ENCODE measurements around the gene FAM177B. TPM values are rescaled to one million over a fixed set of nuclear protein-coding genes. Genes with fewer than 3 reads are reported as not detected.

FAM177B gene
- total RNA-seq, 4 donors from 2014 or later, result 0.33 TPM; not detected in 3

DNA sequence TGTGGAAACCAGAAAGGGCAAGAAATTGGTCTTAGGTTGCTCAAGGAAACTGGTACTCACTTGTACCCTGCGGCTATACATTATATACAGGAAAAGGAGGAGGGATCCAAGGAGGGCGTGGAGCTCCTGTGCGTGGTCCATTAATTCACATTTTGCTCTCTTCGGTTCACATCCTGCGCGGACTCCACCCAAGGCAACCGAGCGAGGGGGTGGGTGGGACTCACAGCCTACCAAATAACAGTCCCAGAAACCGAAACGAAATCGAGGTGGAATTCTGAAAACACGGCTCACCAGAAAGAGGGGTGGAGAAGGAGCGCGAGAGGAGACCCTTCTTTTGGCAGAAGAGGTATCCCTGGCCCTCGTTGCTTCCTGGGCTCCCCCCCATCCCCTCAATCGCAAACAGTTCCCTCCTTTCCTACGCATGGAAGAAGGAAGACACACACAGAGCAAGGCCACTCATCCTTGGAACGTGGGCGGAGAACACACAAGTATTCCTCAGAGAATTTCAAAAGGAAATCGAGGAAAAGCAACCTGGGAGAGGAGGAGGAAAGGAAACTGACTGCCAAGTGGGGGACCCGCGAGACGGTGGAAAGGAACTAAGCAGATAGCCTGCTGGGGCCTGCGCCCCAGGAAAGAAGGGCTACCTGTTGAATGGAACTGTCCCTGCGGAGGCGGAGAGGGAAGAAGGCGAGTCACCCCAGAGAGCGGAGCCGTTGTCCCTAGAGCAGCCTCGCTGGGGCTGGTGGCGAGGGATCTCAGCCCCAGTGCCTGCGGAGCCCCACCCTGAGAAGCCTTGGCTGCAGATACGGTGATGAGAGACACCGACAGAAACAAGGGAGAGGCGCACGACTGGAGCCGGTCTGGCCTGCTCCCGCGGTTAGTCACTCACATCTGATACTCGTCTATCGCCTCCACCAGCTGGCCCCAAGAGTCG, 25.4 kb upstream of the FAM177B start:
- no peaks in the 10 kb centered on the region for H3K9me3 ChIP-seq
- H3K4me3 ChIP-seq (replicated peaks in 1 of 3), result peak overlapping the region; percentile 68 to 95 (median 76)
- TF ChIP-seq POLR2A (IDR thresholded peaks at IDR 0.05), result peak in 1 of 2 donors; percentile 12
- TF ChIP-seq, protein P1, sequence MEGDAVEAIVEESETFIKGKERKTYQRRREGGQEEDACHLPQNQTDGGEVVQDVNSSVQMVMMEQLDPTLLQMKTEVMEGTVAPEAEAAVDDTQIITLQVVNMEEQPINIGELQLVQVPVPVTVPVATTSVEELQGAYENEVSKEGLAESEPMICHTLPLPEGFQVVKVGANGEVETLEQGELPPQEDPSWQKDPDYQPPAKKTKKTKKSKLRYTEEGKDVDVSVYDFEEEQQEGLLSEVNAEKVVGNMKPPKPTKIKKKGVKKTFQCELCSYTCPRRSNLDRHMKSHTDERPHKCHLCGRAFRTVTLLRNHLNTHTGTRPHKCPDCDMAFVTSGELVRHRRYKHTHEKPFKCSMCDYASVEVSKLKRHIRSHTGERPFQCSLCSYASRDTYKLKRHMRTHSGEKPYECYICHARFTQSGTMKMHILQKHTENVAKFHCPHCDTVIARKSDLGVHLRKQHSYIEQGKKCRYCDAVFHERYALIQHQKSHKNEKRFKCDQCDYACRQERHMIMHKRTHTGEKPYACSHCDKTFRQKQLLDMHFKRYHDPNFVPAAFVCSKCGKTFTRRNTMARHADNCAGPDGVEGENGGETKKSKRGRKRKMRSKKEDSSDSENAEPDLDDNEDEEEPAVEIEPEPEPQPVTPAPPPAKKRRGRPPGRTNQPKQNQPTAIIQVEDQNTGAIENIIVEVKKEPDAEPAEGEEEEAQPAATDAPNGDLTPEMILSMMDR (IDR thresholded peaks at IDR 0.05), result no peak
- WGBS, 2 donors, result 0% methylated on average over 37 to 41 of the region's 42 CpGs
- peak; percentile 54 to 59 for DNase-seq
- peak overlapping the region; percentile 84 to 98 (median 93) for H3K27ac ChIP-seq
- no peaks in the 10 kb centered on the region for H3K27me3 ChIP-seq
- H3K36me3 ChIP-seq, result peaks cover 4 to 6% of the 10 kb centered on the region in 2 donors
- intact Hi-C loops (cut with DNase I), result loop anchor here (5.0 kb wide), 1 partner anchor 69 kb away; no protein-coding TSS in a partner anchor
- H3K4me1 ChIP-seq, result peaks cover 13 to 17% of the 10 kb centered on the region in 2 donors

DNA sequence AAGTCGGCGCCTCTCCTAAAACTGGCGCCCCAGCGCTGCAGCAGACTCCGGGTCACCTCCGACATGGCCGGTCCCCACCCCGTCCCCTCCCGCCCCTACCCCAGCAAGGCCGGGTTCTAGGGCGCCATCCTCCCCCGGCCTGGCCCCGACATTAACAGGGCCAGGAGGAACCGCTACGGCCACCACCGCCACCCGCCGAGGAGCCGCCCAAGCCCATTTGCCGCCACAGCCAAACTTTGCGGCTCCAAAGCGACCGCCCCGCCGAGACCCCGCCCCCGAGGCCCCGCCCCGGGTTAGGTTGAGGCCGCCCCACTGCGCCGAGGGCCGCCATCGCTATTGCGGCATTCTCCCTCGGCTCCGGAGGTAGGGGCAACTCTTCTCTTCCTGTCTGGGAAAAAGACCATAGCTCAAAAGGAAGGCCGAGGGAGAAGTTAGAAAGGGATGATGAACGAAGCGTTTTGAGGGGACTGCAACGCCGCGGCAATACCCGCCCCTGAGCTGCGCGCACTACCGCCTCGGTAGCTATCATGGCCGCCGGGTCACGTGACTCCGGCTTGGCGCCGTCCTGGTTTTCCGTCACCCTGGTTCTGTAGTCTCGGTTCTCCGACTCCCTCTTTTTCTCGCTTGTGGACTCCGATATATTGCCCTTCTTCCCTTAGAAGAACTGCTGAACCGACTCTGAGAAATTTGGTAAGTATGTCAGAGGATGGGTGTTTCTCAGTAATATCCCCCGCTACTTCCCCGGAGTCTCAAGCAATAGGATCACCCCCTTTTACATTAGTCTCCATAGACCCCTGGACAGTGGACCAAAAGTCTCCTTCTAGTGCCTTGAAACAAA, 24.5 kb upstream of the FAM177B start, which contains the start of the genes AIDA and BROX:
AIDA (minus strand) TSS at position 239 of the 838 bp plus-strand sequence; CDS start at position 65, 174 bp downstream.
BROX (plus strand) TSS at position 312 of the 838 bp plus-strand sequence. CDS start 3,136 bp downstream, outside the sequence.
- 0 to 1% methylated on average over 27 to 38 of the region's 62 CpGs for WGBS, 2 donors
- intact Hi-C loops (cut with DNase I), result loop anchor here (5.0 kb wide), 1 partner anchor 70 kb away; no protein-coding TSS in a partner anchor
- Histone ChIP-seq H3K27ac (peak within 1 kb of the TSS; percentile 93 to 98 (median 96)), H3K4me3 (replicated peaks in 1 of 3) (peak within 1 kb of the TSS; percentile 68 to 96 (median 76)), H3K36me3 (peaks cover 5 to 6% of the 10 kb centered on the region in 2 donors), H3K4me1 (peaks cover 13 to 17% of the 10 kb centered on the region in 2 donors), H3K9me3 (no peaks in the 10 kb centered on the region), H3K27me3 (no peaks in the 10 kb centered on the region)
- DNase-seq, result peak; percentile 94 to 95
- peak in 1 of 2 donors; percentile 74 for TF ChIP-seq POLR2A (IDR thresholded peaks at IDR 0.05)
- TF ChIP-seq, protein P1 (IDR thresholded peaks at IDR 0.05), result peak in 2 of 6 experiments; percentile 20 to 28

DNA sequence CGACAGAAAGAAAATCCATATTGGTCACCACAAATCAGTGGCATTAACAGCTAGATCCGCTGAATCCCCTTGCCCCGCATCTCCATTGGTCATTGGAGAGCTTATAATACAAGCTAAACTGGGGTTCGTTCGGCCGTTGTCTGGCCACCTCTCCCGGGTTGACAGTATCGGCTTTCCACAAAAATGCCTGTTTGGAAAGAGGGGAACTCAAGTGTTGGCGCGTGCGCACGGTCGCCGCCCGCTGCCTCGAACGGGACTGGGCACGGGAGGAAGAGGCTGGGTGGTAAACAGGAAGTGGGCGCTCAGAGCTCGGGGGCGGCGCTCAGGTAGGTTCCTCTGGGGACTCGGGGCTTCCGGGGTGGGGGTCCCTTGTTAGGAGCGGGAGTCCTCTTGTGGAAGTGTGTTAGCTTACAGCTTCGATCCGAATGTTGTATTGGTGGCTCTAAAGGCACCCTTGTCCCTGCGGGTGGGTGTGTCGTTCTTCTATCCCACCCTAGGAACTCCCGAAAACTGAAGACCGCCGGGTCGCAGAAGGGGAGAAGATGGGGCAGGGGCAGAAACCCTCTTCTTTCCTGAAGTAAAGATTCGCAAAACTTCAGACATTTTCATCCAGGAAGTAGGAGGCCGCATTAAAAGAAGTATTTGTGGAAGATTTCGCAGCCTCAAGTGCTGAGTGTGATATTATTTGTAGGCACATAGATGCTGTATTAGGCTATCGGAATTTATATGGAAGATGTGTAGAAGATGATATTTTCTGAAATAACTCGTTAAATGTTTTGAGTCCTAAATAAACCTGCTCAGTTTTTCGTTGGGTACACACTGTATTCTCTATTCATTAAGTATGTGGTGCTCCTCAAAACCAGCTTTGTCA, 23.7 kb upstream of the FAM177B start:
- no peaks in the 10 kb centered on the region for H3K9me3 ChIP-seq
- peaks cover 13 to 17% of the 10 kb centered on the region in 2 donors for H3K4me1 ChIP-seq
- peaks cover 5 to 6% of the 10 kb centered on the region in 2 donors for H3K36me3 ChIP-seq
- peak overlapping the region; percentile 68 to 96 (median 76) for H3K4me3 ChIP-seq (replicated peaks in 1 of 3)
- H3K27me3 ChIP-seq, result no peaks in the 10 kb centered on the region
- TF ChIP-seq, protein P1 (IDR thresholded peaks at IDR 0.05), result no peak
- TF ChIP-seq POLR2A (IDR thresholded peaks at IDR 0.05), result peak in 1 of 2 donors; percentile 64
- WGBS, 2 donors, result 0 to 1% methylated on average over 30 to 39 of the region's 39 CpGs
- peak; percentile 95 to 96 for DNase-seq
- peak overlapping the region; percentile 93 to 98 (median 96) for H3K27ac ChIP-seq
- intact Hi-C loops (cut with DNase I), result loop anchor here (5.0 kb wide), 1 partner anchor 71 kb away; no protein-coding TSS in a partner anchor

DNA sequence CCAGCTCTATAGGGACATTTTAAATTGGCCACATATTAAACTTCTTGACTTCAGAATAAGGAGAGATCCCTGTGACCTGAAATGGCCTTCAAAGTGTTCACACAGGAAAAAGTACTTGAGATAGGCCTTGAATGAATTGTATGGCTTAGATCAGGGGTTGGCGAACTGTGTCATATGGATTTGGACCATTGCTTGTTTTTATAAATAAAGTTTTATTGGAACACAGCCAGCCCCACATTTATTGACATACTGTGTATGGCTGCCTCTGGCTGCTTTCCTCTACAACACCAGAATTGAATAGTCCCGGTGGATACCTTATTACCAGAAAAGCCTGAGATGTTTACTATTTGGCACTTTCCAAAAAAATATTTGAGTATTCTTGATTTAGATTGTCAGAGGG, 20.6 kb upstream of the FAM177B start:
- Histone ChIP-seq H3K9me3 (no peaks in the 10 kb centered on the region), H3K27ac (no peak overlapping the region), H3K4me3 (replicated peaks in 1 of 3) (no peak overlapping the region), H3K4me1 (peaks cover 0 to 7% of the 10 kb centered on the region in 2 donors), H3K27me3 (no peaks in the 10 kb centered on the region), H3K36me3 (peaks cover 25 to 31% of the 10 kb centered on the region in 2 donors)
- TF ChIP-seq POLR2A (IDR thresholded peaks at IDR 0.05), result no peak
- TF ChIP-seq, protein P1 (IDR thresholded peaks at IDR 0.05), result no peak
- intact Hi-C loops (cut with DNase I), result no loop called here
- DNase-seq, result no peak
- WGBS, 2 donors, result 95 to 97% methylated on average over 2 of the region's 2 CpGs

All from thyroid gland (tissue), 4 donors.